TTC549 (cell line): Measurements from ENCODE around the gene FSTL3.
"Not testable (repeated sequence)": the region's sequence is repeated elsewhere in the genome, so short reads cannot be mapped to it uniquely, and the experiment has no call there.

Experiments used
- FAIRE-seq: peaks from 2 replicates; lab custom pipeline; 2012; peaks lifted over from hg19 to GRCh38; lab: Jason Lieb, UNC

FSTL3 gene

DNA sequence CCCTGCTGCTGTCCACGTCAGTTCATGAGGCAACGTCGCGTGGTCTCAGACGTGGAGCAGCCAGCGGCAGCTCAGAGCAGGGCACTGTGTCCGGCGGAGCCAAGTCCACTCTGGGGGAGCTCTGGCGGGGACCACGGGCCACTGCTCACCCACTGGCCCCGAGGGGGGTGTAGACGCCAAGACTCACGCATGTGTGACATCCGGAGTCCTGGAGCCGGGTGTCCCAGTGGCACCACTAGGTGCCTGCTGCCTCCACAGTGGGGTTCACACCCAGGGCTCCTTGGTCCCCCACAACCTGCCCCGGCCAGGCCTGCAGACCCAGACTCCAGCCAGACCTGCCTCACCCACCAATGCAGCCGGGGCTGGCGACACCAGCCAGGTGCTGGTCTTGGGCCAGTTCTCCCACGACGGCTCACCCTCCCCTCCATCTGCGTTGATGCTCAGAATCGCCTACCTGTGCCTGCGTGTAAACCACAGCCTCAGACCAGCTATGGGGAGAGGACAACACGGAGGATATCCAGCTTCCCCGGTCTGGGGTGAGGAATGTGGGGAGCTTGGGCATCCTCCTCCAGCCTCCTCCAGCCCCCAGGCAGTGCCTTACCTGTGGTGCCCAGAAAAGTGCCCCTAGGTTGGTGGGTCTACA, 6.6 kb downstream of the FSTL3 start:
- FAIRE-seq, result no peak

DNA sequence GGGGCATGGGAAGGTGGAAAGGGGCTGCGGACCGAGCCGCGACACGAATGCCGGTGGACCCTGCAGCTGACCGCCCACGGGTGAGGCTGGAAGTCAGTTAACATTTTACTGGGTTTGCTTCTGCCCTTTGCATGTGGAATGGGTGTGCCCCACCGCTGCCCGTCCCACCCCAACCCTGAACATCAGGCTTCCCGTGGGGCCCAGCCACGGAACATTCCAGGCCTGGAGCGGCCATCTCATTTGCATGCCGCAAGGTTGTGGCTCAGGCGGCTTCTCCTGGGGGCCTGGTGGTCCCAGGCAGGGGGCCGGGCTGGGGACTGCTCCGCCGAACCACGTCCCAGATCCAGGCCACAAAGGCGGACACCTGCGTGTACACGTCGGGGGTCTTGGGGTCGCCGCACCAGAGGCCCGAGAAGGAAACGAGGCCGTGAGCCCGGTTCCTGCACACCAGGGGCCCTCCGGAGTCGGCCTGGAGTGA, 9.3 kb downstream of the FSTL3 start:
- no peak for FAIRE-seq

DNA sequence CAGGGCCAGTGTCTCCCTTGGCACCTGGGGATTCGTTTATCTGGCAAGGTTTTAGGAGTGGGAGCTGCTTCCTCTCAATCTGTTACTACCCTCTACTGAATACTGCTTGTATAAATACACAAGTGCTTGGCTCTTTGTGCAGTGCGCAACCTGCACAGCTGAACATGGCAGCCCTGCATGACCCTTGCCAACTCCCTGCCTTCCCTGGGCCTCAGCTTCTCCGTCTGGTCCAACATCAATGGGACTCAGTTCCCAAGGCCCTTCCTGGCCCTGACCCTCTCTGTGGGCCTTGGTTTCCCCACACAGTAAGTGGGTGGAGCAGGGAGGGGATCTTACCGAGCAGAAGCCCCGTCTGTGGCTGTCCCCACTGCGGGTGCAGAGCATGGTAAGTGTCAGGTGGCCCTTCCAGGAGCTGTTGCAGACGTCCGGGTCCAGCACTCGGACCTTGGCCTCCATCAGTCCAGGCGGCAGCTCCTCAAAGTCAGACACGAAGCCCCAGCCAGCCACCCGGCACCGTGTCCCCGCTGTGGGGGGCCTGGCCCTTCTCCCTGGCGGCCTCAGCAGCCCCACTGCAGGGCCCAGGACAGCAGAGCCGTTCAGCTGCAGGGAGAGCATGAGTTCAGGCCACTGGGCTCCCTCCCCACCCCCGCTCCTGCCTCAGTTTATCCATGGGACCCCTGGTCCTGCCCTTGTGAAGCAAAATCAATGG, 10.6 kb downstream of the FSTL3 start:
- FAIRE-seq, result no peak

DNA sequence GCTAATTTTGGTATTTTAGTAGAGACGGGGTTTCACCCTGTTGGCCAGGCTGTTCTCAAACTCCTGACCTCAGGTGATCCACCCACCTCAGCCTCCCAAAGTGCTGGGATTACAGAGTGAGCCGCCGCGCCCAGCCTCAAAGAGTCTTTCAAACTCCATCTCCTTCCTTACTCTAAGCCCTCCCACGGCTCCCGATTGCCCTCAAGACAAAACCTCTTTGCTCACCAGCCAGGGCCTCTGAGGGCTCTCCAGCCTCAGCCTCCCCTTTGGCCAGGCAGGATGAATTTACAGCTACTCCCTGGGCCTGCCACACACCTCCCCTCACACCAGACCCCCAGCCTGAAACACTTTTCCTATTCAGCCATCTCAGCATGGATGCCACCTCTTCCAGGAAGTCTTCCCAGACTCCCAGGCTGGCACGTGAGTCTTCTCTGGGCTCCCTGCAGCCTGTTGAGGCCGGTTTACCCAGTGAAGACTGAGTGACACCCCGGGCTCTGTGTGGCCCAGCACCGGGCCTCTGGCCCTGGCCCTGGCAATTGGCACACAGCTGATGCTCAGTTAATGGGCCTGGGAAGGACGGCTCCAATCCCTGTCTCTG, 11.5 kb downstream of the FSTL3 start:
- no peak for FAIRE-seq

DNA sequence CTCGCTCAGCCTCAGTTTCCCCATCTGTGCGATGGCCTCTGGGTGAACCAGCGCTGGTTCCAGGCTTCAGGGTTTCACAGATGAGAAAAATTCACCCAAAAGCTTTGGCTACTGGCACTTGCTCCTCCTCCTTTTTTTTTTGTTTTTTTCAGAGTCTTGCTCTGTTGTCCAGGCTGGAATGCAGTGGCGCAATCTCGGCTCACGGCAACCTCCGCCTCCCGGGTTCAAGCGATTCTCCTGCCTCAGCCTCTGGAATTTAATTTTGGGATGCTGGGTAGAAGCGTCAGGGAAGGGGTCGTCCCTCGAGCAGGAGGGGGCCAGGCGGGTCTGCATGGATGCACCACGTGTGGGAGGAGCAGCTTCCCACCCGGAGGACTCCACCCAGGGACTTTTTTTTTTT, 12.0 kb downstream of the FSTL3 start:
- no peak for FAIRE-seq

DNA sequence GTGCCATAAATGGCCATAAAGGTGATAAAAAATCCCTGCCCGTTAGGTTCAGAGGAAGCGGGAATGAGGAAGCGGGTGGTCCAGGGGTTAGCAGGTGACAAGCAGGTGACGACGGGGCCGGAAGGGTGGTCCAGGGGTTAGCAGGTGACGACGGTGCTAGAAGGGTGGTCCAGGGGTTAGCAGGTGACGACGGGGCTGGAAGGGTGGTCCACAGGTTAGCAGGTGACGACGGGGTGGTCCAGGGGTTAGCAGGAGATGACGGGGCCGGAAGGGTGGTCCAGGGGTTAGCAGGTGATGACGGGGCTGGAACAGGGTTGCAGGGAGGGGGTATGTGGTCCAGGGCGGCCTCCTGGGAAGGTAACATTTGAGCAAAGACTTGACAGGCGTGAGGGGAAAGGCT, 12.8 kb downstream of the FSTL3 start:
- FAIRE-seq, result no peak

DNA sequence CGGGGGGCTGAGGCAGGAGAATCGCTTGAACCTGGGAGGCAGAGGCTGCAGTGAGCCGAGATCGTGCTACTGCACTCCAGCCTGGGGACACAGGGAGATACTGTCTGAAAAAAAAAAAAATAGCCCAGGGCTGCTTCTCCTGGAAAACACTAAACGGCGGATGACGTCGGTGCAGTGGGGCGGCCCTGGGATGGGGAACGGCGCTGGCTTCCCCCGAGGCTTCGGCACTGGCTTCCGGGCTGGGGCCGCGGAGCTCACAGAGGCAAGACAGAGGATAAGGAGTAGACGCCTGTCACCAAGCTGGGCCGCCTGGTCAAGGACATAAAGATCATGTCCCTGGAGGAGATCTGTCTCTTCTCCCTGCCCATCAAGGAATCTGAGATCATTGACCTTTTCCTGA, 14.0 kb downstream of the FSTL3 start:
- no peak for FAIRE-seq

DNA sequence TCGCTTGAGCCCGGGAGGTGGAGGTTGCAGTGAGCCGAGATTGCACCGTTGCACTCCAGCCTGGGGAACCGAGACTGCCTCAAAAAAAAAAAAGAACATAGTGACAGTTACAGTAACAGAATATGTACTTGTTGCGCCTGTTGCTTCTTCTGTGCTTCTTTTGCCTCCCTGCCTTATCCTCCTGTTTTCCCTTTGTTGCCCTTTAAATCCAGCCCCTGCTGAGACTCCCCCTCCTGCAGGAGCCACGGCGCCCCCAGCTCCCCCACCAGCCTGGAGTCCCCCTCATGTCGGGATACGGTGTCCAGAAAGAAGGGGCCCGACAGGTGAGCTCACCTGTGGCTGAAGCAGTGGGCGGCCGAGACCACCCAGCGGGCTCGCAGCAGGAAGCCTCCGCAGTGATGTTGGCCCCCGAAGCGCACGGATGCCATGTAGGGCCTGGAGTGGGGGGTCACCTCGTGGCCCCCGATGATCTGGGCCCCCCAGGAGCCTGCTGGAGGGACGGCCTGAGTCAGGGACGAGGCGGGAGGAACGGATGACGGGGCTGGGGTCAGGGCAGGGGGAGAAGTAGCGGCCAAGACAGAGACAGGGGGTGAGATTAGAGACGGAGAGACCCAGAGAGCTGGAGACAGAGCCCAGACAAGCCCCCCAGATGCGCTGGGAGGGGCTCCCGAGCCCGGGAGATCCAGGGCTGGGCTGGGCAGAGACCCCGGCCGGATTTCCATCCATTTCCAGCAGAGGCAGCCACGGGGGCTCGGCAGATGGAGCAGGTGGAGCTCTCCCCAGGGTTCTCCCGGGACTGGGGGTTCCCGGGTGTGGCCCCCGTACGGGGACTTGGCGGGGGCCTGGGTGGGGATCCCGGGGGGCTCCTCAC, 18.5 kb downstream of the FSTL3 start:
- FAIRE-seq, result no peak

DNA sequence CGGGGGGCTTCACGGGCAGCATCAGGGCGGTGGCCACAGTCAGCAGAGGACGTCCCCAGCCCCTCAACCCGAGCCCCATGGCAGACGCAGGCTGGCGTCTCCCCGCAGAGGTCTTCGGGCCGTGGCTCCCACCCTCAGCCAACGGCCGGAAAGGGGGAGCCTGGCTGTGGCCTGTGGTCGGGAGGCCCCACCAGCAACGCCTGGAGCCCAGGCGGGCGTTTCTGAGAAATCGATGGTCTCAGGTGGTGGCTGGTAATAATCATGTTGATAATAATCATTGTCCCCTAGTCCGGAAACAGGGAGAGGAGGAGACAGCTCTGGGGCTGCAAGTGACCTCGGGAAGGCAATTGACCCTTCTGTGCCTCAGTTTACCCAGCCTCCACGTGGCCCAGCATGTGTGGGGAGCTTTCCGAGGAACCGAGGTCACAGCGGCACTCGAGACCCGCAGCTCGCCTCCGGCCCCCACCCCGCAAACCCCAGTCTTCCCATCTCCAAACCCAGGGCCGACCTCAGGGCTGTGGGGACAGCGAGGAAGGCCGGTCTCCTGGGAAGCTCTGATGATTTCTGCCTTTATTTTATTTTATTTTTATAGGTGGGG, 19.3 kb downstream of the FSTL3 start, which contains the start of gene PRSS57:
TSS of gene PRSS57 (minus strand) at position 101 of the 598 bp plus-strand sequence. CDS start at position 79, 22 bp downstream.
- no peak for FAIRE-seq

DNA sequence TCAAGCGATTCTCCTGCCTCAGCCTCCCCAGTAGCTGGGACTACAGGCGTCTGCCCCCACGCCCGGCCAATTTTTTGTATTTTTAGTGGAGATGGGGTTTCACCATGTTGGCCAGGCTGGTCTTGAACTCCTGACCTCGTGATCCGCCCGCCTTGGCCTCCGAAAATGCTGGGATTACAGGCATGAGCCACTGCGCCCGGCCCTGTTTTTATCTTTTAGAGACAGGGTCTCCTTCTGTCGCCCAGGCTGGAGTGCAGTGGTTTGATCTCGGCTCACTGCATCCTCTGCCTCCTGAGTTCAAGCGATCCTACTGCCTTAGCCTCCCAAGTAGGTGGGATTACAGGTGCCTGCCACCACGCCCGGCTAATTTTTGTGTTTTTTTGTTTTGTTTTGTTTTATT, 22.3 kb downstream of the FSTL3 start:
- not testable (repeated sequence) for FAIRE-seq

DNA sequence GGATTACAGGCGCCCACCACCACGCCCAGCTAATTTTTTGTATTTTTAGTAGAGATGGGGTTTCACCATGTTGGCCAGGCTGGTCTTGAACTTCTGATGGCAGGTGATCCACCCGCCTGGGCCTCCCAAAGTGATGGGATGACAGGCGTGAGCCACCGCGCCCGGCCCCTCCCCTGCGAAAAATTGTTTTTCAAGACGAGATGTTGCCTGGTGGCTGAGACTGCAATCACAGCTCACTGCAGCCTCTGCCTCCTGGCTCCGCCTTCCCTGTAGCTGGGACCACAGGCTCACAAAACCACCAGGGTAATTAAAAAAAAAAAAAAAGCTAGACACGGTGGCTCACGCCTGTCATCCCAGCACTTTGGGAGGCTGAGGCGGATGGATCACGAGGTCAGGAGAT, 23.7 kb downstream of the FSTL3 start:
- FAIRE-seq, result not testable (repeated sequence)

DNA sequence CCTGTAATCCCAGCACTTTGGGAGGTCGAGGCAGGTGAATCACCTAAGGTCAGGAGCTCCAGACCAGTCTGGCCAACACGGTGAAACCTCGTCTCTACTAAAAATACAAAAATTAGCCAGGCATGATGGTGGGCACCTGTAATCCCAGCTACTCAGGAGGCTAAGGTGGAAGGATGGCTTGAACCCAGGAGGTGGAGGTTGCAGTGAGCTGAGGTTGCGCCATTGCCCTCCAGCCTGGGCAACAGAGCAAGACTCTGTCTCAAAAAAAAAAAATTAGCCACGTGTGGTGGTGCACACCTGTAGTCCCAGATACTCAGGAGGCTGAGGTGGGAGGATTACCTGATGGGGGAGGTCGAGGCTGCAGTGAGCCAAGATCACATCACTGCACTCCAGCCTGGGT, 26.7 kb downstream of the FSTL3 start:
- not testable (repeated sequence) for FAIRE-seq

DNA sequence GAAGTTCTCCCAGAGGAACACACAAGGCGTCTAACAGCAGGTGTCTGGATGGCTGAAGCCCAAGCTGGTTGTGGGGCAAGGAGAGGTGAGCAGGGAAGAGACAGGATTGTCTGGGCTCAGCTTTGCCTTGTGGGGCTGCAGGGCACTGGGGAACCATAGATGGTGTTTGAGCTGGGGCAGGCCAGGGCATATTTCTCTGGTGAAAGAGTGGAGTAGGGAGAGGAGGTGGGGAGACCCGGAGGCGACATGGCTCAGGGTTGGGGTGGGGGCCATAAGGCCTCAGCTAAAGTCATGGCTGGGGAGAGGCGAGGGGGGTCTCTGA, 27.1 kb downstream of the FSTL3 start:
- FAIRE-seq, result no peak

DNA sequence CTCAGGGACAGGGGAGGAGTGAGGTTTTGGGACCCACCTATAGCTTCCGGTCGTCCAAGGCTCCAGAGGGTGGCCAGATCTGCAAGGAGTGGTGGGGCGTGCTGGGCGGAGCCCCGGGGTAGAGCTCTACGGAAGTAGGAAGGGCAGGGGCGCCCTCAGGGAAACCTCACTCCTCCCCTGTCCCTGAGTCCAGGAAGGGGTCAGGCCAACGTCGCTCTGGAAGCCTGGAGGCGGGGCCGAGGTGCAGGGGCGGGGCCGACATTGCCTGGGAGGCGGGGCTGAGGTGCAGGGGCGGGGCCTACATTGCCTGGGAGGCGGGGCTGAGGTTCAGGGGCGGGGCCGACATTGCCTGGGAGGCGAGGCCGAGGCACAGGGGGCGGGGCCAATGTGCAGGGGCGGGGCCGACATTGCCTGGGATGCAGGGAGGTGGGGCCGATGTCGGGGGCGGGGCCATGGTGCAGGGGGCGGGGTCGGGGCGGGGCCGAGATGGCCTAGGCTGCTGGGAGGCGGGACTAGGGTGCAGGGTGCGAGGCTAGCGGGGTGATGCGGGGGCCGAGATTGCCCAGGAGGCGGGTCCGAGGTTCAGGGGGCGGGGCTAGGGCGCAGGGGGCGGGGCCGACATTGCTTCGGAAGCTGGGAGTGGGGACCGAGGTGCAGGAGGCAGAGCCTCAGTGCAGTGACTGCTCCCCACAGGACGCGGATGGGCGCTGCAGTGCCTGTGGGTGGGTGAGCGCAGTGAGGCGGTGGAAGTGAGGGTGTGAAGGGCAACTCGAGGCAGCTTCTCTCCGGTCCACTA, 27.7 kb downstream of the FSTL3 start:
- no peak for FAIRE-seq

DNA sequence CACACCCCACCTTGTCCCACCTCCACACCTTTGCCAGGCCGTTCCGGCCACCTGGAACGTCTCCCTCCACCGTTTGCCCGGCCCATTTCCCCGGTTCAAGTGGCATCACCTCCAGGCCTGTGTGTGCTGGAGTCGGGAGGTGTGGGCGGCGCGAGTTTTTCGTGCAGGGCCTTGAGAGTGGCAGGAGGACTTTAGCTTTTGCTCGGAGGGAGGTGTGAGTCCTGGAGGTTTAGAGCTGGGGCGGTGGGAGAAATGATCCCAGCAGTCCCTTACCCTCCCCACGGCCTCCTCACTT, 28.2 kb downstream of the FSTL3 start:
- no peak for FAIRE-seq

DNA sequence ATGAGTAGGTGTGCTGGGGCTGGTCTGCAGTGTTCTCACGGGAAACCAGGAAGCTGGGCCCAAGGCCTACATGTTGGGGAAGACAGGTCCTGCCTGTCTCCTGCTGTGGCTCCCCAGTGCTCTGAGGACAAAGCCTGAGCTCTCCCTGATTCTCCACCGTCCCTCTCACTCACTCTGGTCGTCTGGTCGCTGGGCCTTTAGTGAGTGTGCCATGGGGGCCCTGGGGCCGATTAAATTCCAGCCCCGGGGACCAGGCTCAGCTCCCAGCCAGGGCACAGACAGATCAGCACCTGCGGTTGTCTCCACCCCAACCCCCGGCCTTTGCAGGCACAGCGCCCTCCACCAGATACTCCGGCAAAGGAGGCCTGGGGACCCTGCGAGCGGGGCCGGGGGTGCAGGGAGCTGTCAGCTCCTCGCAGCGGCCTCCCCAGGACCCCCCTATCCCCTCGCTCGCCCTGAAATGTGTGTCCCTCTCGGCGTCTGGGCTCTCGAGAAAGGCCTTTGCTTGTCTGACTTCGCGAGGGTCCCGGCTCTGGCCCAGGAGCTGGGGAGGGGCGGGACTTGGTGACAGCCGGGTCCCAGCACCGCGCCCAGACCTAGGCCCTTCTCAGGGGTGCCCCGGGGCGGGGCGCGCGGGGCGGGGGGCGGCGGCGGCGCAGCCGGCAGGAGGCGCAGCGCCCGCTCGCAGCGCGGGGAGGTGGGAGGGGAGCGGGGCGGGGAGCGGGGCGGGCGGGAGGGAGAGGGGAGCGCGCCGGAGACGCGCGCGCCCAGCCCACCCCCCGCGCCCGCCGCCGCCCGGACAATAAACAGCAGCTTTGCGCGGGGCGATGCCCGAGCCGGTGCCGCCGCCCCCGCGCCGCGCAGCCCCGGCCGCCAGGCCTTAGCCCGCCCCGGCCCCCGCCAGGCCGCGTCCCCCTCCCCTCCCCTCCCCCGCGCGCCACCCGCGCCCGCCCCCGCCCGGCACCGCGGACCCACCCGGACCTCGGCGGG, 32.3 kb downstream of the FSTL3 start, which contains the start of gene PALM:
TSS of gene PALM (plus strand) at position 782 of the 990 bp plus-strand sequence. CDS start 212 bp downstream, outside the sequence.
- no peak for FAIRE-seq

DNA sequence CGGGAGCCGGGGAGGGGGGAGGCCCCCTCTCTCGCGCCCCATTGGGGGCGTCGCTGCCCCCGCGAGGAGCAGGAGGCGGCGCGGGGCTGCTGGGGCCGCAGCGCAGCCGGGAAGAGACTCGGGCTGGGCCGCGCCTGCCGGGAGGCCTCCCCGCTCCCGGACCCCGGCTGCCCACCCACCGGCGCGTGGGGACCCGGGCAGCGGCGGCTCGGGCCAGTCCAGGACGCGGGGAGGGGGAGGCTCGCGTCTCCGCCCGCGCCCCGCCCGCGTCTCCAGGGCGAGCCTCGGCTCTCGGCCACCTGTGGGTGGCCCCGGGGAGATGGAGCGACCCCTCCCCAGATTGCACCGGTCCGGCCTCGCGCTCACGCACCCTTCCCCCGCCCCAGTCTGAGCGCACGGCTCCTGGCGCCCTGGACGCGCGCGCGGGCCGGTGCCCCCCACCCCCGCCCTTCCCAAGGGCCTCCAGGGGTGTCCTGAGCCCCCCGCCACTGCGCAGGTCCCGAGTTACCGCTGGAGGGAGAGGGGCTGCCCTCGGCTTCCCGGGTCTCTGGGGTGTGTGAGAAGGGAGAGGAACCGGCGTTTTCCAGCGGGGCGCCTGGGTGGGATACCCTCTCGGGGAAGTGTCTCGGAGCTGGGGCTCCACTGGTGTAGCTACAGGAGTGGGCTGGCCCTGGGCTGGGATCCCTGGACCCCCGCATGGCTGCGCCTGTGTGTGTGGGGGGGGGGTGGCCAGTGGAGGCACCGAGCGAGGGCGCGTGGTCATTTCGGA, 33.2 kb downstream of the FSTL3 start:
- FAIRE-seq, result no peak

DNA sequence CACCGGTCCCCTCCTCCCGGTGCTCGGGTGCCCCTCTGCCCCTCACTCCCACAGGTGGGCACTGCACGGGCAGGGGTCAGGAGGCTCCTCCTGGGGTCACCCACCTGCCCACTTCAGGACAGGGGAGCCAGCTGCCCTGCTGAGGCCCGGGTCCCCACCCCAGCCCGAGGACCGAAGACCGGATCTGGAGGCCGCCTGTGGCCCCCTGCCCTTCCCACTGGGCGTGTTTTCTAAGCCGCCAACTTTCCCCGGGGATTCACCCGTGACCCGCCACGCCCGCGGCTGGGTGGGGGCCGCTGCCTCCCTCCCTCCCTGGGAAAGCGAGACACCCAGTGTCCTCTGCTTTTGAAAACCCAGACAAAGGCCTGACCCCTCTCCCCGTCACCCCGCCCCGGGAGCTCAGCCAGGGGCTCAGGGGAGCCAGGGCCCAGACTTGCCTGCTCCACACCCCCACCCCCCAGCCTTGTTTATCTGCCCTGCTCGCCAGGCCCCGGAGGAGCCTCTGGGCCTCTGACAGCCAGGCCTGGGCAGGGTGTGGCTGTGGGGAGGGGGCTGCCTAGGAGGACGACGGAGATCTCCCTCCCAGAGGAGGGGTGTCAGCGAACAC, 33.9 kb downstream of the FSTL3 start:
- no peak for FAIRE-seq

DNA sequence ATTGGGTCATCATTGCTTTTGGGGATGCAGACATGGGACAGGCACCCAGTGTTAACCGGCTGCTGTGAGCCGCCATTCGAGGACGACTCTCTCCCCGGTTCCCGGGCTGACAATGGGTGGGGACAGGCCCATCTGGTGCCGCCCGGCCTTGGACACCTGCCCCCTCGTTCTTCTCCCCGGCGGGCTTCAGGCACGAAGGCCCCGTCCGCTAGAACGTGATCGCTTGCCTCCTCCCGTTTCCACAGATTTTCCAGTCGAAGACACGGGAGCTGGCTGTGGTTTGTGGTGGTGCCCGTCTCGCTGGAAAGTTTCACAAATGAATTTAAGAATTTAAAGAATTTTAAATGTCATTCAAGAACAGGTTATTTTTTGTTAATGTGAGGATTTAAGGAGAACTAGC, 34.6 kb downstream of the FSTL3 start:
- no peak for FAIRE-seq
